Lower leg skin (tissue), 4 donors: ENCODE data around the gene MPLKIP. TPM values are rescaled to one million over a fixed set of nuclear protein-coding genes. Genes with fewer than 3 reads are reported as not detected.
"Not testable (repeated sequence)": the region's sequence is repeated elsewhere in the genome, so short reads cannot be mapped to it uniquely, and the experiment has no call there.

Experiments used
- DNase-seq, 2 donors: peaks; one replicate each; pipeline ENCODE4 v3.0.0-alpha.2; 2019; ENCODE audit warnings: low spot score in 2 of 2
- H3K4me3 ChIP-seq: fragments of 200-600 bp; sonication (generic); 2 replicates; pipeline ENCODE4 v1.5.1; 2017; ENCODE audit warnings: mild to moderate bottlenecking, low read depth; ENCODE audit not compliant: poor library complexity, severe bottlenecking
- POLR2A ChIP-seq, 2 donors: fragments of 450-650 bp; IDR thresholded peaks; one replicate each; pipeline ENCODE4 v1.6.1; 2016 to 2017; ENCODE audit warnings: antibody characterized with exemption in 2 of 2, mild to moderate bottlenecking in 1 of 2, moderate library complexity in 1 of 2
- whole genome bisulfite sequencing, 2 donors: methylation state at CpG; one replicate each; pipeline ENCODE4 v1.1.5; 2018; 5-methylcytosine and 5-hydroxymethylcytosine counted together
- intact Hi-C: fragments of 100-400 bp; cut with DNase I; formaldehyde crosslinking; loops from one replicate; pipeline ENCODE4 v1.15.0; 2023; ENCODE audit warnings: low total_unique reads
- total RNA-seq, 4 donors: library from RNA; depleted of rRNA; stranded (reverse); fragments of >200 nt; gene quantifications; one replicate each; pipeline ENCODE4 v1.1.0, GENCODE V29; 2016
- TF ChIP-seq, protein P1 (sequence below), 3 donors: fragments of 450-650 bp; IDR thresholded peaks; one replicate each; pipeline ENCODE4 v1.5.1; 2016; ENCODE audit warnings: antibody characterized with exemption in 3 of 3, mild to moderate bottlenecking in 3 of 3, moderate library complexity in 2 of 3

Gene MPLKIP
- total RNA-seq, 4 donors from 2014 or later, result 41.3 to 78.0 (median 50.3) TPM

DNA sequence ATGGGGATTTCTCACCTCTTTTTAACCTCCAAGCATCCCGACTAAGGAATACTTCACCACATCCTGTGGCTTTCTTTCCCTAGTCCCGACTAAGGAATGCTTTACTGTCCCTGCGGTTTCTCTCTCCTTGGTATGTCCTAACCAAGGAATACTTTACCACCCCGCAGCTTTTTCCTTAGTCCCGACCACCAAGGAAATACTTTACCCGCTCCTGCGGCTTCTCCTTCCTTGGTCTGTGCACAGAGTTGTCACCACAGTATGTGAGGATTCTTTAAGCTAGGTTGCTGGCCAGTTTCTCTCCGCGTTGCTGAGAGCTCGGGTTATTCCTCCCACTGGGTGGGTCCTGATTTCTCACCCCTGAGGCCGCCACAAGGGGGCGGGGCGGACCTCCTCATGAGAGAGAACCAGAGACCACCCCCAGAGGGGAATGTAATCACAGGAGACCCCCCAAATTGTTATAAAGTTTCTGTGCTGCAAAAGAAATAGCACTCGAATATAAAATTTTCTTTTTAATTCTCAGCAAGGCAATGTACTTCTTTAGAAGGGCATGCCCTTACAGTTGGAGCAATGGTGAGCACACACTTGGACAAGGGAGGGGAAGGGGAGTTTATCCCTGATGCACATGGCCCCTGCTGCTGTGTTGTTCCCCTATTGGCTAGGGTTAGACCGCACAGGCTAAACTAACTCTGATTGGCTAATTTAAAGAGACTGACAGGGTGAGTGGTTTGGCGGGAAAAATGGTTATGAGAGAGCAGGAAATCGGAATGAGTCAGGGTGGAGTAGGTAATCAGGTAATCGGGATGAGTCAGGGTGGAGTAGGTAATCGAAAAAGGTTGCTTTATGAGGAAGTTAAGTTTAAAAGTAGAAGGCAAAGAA is 13.2 kb upstream of the MPLKIP start:
- TF ChIP-seq POLR2A (IDR thresholded peaks at IDR 0.05), result no peak
- TF ChIP-seq, protein P1, sequence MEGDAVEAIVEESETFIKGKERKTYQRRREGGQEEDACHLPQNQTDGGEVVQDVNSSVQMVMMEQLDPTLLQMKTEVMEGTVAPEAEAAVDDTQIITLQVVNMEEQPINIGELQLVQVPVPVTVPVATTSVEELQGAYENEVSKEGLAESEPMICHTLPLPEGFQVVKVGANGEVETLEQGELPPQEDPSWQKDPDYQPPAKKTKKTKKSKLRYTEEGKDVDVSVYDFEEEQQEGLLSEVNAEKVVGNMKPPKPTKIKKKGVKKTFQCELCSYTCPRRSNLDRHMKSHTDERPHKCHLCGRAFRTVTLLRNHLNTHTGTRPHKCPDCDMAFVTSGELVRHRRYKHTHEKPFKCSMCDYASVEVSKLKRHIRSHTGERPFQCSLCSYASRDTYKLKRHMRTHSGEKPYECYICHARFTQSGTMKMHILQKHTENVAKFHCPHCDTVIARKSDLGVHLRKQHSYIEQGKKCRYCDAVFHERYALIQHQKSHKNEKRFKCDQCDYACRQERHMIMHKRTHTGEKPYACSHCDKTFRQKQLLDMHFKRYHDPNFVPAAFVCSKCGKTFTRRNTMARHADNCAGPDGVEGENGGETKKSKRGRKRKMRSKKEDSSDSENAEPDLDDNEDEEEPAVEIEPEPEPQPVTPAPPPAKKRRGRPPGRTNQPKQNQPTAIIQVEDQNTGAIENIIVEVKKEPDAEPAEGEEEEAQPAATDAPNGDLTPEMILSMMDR (IDR thresholded peaks at IDR 0.05), result no peak
- no peak for DNase-seq
- 90 to 91% methylated on average over 19 of the region's 19 CpGs for WGBS, 2 donors
- no peak overlapping the region for H3K4me3 ChIP-seq
- intact Hi-C loops, result no loop called here

DNA sequence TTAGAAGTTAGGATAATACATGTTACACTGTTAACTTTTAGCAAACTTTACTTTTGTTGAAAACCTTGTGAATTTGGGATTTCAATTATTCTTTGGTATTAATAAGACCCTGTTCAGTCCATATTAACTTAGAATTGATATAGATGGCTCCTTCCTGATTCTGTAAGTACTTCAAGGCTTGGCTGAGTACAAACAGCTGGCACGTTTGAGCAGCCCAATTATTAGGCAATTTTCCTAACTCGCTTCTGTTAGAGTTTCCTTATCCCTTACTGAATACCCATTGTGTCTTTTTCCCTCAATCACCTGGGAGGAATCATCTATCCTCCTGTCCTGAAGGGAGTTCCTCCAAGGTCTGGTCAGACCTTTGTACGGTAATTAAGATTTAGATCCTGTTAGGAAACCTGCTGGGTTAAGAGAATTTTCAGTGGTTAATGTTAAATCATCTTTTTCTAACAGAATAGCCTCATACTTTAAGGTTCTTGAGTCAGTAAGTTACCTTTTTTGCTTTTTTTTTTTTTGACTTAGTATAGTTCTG is 11.2 kb upstream of the MPLKIP start:
- DNase-seq, H3K4me3 ChIP-seq, intact Hi-C loops: not testable (repeated sequence)
- WGBS, 2 donors, result 60 to 70% methylated on average over 3 of the region's 3 CpGs

DNA sequence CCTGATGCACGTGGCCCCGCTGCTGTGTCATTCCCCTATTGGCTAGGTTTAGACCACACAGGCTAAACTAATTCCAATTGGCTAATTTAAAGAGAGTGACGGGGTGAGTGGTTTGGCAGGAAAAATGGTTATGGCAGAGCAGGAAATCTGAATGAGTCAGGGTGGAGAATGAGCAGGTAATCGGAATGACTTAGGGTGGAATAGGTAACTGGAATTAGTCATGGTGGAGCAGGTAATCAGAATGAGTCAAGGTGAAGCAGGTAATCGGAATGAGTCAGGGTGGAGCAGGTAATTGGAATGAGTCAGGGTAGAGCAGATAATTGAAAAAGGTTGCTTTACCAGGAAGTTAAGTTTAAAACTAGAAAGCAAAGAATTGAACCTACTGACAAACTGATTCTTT is 7.5 kb upstream of the MPLKIP start:
- WGBS, 2 donors, result 61 to 73% methylated on average over 5 of the region's 5 CpGs
- intact Hi-C loops, H3K4me3 ChIP-seq, DNase-seq: not testable (repeated sequence)

DNA sequence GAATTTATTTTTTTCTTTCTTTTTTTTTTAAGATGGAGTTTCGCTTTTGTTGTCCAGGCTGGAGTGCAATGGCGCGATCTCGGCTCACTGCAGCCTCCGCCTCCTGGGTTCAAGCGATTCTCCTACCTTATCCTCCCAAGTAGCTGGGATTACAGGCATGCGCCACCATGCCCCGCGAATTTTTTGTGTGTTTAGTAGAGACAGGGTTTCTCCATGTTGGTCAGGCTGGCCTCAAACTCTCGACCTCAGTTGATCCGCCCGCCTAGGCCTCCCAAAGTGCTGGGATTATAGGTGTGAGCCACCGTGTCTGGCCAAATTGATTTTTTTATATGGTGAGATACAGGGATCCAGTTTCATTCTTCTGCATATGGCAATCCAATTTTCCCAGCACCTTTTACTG is 5.5 kb upstream of the MPLKIP start:
- 96 to 97% methylated on average over 13 of the region's 13 CpGs for WGBS, 2 donors
- H3K4me3 ChIP-seq, intact Hi-C loops, DNase-seq: not testable (repeated sequence)

DNA sequence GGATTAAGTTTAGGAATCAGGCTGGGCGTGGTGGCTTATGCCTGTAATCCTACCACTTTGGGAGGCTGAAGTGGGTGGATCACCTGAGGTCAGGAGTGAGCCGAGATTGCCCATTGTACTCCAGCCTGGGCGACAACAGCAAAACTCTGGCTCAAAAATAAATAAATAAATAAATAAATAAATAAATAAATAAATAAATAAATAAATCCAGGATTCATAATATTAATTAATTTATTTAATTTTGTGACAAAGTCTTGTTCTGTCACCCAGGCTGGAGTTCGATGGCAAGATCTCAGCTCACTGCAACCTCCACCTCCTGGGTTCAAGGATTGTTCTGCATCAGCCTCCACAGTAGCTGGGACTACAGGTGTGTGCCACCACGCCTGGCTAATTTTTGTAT is 4.6 kb upstream of the MPLKIP start:
- WGBS, 2 donors, result 92 to 96% methylated on average over 5 of the region's 5 CpGs
- TF ChIP-seq POLR2A (IDR thresholded peaks at IDR 0.05), result no peak
- TF ChIP-seq, protein P1 (IDR thresholded peaks at IDR 0.05), result no peak
- intact Hi-C loops, result no loop called here

DNA sequence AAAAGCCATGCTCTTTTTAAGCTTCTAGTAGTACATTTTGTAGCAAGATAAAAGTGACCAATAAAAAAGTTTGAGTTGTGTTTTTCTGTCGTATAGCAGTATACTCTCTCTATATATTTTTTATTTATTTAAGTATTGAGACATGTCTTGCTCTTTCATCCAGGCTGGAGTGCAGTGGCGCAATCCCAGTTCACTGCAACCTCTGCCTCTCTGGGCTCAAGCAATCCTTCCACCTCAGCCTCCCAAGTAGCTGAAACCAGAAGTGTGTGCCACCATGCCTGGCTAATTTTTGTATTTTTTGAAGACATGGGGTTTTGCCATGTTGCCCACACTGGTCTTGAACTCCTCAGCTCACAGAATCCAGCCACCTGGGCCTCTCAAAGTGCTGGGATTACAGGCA is 3.1 kb upstream of the MPLKIP start:
- intact Hi-C loops, result no loop called here
- WGBS, 2 donors, result 93 to 100% methylated on average over 2 of the region's 2 CpGs
- DNase-seq, result no peak
- H3K4me3 ChIP-seq, result no peak overlapping the region
- no peak for TF ChIP-seq POLR2A (IDR thresholded peaks at IDR 0.05)
- TF ChIP-seq, protein P1 (IDR thresholded peaks at IDR 0.05), result no peak

More for the DNA sequence above, 4.6 kb upstream of the MPLKIP start:
- DNase-seq, result no peak
- H3K4me3 ChIP-seq, result no peak overlapping the region

DNA sequence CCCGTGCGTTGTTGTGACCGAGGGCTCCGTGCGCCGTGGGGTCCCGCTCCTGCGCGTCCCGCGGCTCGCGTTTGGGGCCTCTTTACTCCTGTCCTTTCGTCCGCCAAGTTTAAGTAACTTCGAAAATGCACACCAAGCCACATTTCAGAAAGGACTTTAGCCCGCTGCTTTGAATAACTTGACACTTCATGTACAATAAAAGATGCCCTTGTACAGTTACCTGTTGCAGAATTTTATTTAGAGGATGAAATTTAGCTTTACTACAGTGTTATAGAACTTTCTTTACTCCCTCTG is 842 bp upstream of the MPLKIP start:
- 6% methylated on average over 15 to 17 of the region's 17 CpGs for WGBS, 2 donors
- DNase-seq, result peak in 1 of 2 donors; percentile 89
- intact Hi-C loops, result no loop called here

More for the DNA sequence above, 842 bp upstream of the MPLKIP start:
- TF ChIP-seq, protein P1 (IDR thresholded peaks at IDR 0.05), result no peak
- TF ChIP-seq POLR2A (IDR thresholded peaks at IDR 0.05), result no peak
- peak overlapping the region; percentile 93 for H3K4me3 ChIP-seq
